OCI-LY3 (cell line): ENCODE results near the gene UBA1.

Experiments used
- CTCF ChIP-seq: fragments of 200-600, 300-600 bp; sonication (generic); IDR thresholded peaks from 2 replicates; pipeline ENCODE4 v1.5.1; 2014; ENCODE audit warnings: antibody characterized with exemption, low read length, low read depth
- EZH2phosphoT487 ChIP-seq: fragments of 200-600 bp; shearing (Covaris generic); IDR thresholded peaks from 2 replicates; pipeline ENCODE4 v1.6.1; 2018; ENCODE audit warnings: antibody characterized with exemption, mixed run types, low read depth

- no peak for TF ChIP-seq CTCF
- no peak for TF ChIP-seq EZH2phosphoT487
Measured at GRCh38 chrX:47180346-47180745, 13.3 kb upstream of the UBA1 start.
